Neural cell (in vitro differentiated cells): Measurements from ENCODE around the gene KIF3B. TPM values are rescaled to one million over a fixed set of nuclear protein-coding genes. Genes with fewer than 3 reads are reported as not detected.

ENCODE experiments used
- H2AFZ ChIP-seq: fragments of 200-600, 300-800 bp; sonication (generic), shearing (Covaris generic); 2 replicates; pipeline ENCODE4 v1.6.0; 2014; ENCODE audit warnings: low read depth, mild to moderate bottlenecking, antibody characterized with exemption, low read length, moderate library complexity
- H3F3A ChIP-seq: fragments of 200-600 bp; shearing (Covaris generic); 2 replicates; pipeline ENCODE4 v1.6.1; 2016; ENCODE audit warnings: mild to moderate bottlenecking, moderate library complexity, mixed read lengths, antibody characterized with exemption, low read length; ENCODE audit not compliant: insufficient read depth, poor library complexity, severe bottlenecking
- H3K27ac ChIP-seq: fragments of 200-600, 300-800 bp; sonication (generic), shearing (Covaris generic); 2 replicates; pipeline ENCODE4 v1.5.1; 2014; ENCODE audit warnings: mild to moderate bottlenecking, low read length, moderate library complexity
- H3K27me3 ChIP-seq: fragments of 300-800, 200-600 bp; sonication (generic), shearing (Covaris generic); 2 replicates; pipeline ENCODE4 v1.6.0; 2014; ENCODE audit warnings: mild to moderate bottlenecking, low read depth, low read length, moderate library complexity; ENCODE audit not compliant: insufficient read depth
- H3K36me3 ChIP-seq: fragments of 300-800, 200-600 bp; sonication (generic), shearing (Covaris generic); 2 replicates; pipeline ENCODE4 v1.5.1; 2014; ENCODE audit warnings: mild to moderate bottlenecking, antibody characterized with exemption, low read length, moderate library complexity; ENCODE audit not compliant: insufficient read depth
- H3K4me2 ChIP-seq: fragments of 300-800, 200-600 bp; sonication (generic), shearing (Covaris generic); 2 replicates; pipeline ENCODE4 v1.6.0; 2014; ENCODE audit warnings: mild to moderate bottlenecking, low read length
- H3K4me3 ChIP-seq: fragments of 300-800, 200-600 bp; sonication (generic), shearing (Covaris generic); 2 replicates; pipeline ENCODE4 v1.5.1; 2014; ENCODE audit warnings: mild to moderate bottlenecking, low read length, moderate library complexity
- H3K79me2 ChIP-seq: fragments of 200-600 bp; shearing (Covaris generic); replicated peaks from 2 replicates; pipeline ENCODE4 v1.6.0; 2014; ENCODE audit warnings: mild to moderate bottlenecking, low read length, moderate library complexity; ENCODE audit not compliant: insufficient read depth
- H3K9ac ChIP-seq: fragments of 300-800, 200-600 bp; sonication (generic), shearing (Covaris generic); 2 replicates; pipeline ENCODE4 v1.6.1; 2016; ENCODE audit warnings: mild to moderate bottlenecking, low read length, mixed read lengths
- H3K9me2 ChIP-seq: fragments of 200-600 bp; shearing (Covaris generic); 2 replicates; pipeline ENCODE4 v1.6.1; 2016; ENCODE audit warnings: mild to moderate bottlenecking, low read length, mixed read lengths; ENCODE audit not compliant: insufficient read depth
- H3K9me3 ChIP-seq: fragments of 200-600, 300-800 bp; sonication (generic), shearing (Covaris generic); 2 replicates; pipeline ENCODE4 v1.6.1; 2016; ENCODE audit warnings: mild to moderate bottlenecking, mixed run types, low read length, moderate library complexity, mixed read lengths
- H4K20me1 ChIP-seq: fragments of 200-600 bp; shearing (Covaris generic); 2 replicates; pipeline ENCODE4 v1.6.1; 2016; ENCODE audit warnings: mild to moderate bottlenecking, mixed run types; ENCODE audit not compliant: insufficient read depth
- EP300 ChIP-seq: fragments of 450-650 bp; conservative IDR thresholded peaks from 2 replicates; pipeline ENCODE4 v1.6.1; 2014; ENCODE audit warnings: antibody characterized with exemption, mild to moderate bottlenecking, moderate library complexity; ENCODE audit not compliant: poor library complexity, severe bottlenecking
- EZH2 ChIP-seq: fragments of 200-600, 300-800 bp; shearing (Covaris generic), sonication (generic); IDR thresholded peaks from 2 replicates; pipeline ENCODE4 v1.6.1; 2014; ENCODE audit warnings: antibody characterized with exemption, low read length, borderline replicate concordance, mild to moderate bottlenecking; ENCODE audit not compliant: insufficient read depth, poor library complexity, severe bottlenecking
- MXI1 ChIP-seq: fragments of 450-650 bp; conservative IDR thresholded peaks from 2 replicates; pipeline ENCODE4 v1.6.1; 2014; ENCODE audit warnings: antibody characterized with exemption, mild to moderate bottlenecking; ENCODE audit not compliant: poor library complexity, severe bottlenecking
- POLR2AphosphoS5 ChIP-seq: IDR thresholded peaks from 2 replicates; pipeline ENCODE4 v1.6.1; 2012
- RAD21 ChIP-seq: fragments of 450-650 bp; conservative IDR thresholded peaks from 2 replicates; pipeline ENCODE4 v1.6.1; 2014; ENCODE audit warnings: antibody characterized with exemption, mild to moderate bottlenecking, moderate library complexity
- SMC3 ChIP-seq: fragments of 450-650 bp; conservative IDR thresholded peaks from 2 replicates; pipeline ENCODE4 v1.6.1; 2014; ENCODE audit warnings: antibody characterized with exemption, mild to moderate bottlenecking, moderate library complexity; ENCODE audit not compliant: poor library complexity
- TAF1 ChIP-seq: IDR thresholded peaks from 2 replicates; pipeline ENCODE4 v1.6.1; 2012; ENCODE audit warnings: low read depth
- polyA plus RNA-seq: library from polyadenylated mRNA; depleted of rRNA; stranded (reverse); fragments of >200 nt; gene quantifications from 2 replicates; pipeline ENCODE4 v1.2.3, GENCODE V29; 2014
- TF ChIP-seq, protein P1 (sequence below): IDR thresholded peaks from 2 replicates; pipeline ENCODE4 v1.6.1; 2012; ENCODE audit warnings: borderline replicate concordance
- TF ChIP-seq, protein P2 (sequence below): fragments of 450-650 bp; IDR thresholded peaks from 2 replicates; pipeline ENCODE4 v1.5.1; 2014; ENCODE audit warnings: antibody characterized with exemption, mild to moderate bottlenecking, moderate library complexity; ENCODE audit not compliant: poor library complexity, severe bottlenecking

KIF3B gene
- polyA plus RNA-seq, 1 donor from 2014 or later: 49.4 TPM

GRCh38 chr20:32233286-32233685, 44.2 kb upstream of the KIF3B start:
- H3K4me3 ChIP-seq: no peak overlapping the region
- no peak overlapping the region for H3K27ac ChIP-seq
- H3K9me3 ChIP-seq: no peaks in the 10 kb centered on the region
- no peaks in the 10 kb centered on the region for H3F3A ChIP-seq
- peaks cover 23% of the 10 kb centered on the region for H3K36me3 ChIP-seq
- H3K79me2 ChIP-seq: no peaks in the 10 kb centered on the region
- TF ChIP-seq, protein P1, sequence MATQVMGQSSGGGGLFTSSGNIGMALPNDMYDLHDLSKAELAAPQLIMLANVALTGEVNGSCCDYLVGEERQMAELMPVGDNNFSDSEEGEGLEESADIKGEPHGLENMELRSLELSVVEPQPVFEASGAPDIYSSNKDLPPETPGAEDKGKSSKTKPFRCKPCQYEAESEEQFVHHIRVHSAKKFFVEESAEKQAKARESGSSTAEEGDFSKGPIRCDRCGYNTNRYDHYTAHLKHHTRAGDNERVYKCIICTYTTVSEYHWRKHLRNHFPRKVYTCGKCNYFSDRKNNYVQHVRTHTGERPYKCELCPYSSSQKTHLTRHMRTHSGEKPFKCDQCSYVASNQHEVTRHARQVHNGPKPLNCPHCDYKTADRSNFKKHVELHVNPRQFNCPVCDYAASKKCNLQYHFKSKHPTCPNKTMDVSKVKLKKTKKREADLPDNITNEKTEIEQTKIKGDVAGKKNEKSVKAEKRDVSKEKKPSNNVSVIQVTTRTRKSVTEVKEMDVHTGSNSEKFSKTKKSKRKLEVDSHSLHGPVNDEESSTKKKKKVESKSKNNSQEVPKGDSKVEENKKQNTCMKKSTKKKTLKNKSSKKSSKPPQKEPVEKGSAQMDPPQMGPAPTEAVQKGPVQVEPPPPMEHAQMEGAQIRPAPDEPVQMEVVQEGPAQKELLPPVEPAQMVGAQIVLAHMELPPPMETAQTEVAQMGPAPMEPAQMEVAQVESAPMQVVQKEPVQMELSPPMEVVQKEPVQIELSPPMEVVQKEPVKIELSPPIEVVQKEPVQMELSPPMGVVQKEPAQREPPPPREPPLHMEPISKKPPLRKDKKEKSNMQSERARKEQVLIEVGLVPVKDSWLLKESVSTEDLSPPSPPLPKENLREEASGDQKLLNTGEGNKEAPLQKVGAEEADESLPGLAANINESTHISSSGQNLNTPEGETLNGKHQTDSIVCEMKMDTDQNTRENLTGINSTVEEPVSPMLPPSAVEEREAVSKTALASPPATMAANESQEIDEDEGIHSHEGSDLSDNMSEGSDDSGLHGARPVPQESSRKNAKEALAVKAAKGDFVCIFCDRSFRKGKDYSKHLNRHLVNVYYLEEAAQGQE: no peak
- no peak for TF ChIP-seq EP300
- TF ChIP-seq TAF1: no peak
- no peak for TF ChIP-seq MXI1
- TF ChIP-seq RAD21: no peak
- TF ChIP-seq, protein P2, sequence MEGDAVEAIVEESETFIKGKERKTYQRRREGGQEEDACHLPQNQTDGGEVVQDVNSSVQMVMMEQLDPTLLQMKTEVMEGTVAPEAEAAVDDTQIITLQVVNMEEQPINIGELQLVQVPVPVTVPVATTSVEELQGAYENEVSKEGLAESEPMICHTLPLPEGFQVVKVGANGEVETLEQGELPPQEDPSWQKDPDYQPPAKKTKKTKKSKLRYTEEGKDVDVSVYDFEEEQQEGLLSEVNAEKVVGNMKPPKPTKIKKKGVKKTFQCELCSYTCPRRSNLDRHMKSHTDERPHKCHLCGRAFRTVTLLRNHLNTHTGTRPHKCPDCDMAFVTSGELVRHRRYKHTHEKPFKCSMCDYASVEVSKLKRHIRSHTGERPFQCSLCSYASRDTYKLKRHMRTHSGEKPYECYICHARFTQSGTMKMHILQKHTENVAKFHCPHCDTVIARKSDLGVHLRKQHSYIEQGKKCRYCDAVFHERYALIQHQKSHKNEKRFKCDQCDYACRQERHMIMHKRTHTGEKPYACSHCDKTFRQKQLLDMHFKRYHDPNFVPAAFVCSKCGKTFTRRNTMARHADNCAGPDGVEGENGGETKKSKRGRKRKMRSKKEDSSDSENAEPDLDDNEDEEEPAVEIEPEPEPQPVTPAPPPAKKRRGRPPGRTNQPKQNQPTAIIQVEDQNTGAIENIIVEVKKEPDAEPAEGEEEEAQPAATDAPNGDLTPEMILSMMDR: no peak
- no peak for TF ChIP-seq EZH2
- TF ChIP-seq POLR2AphosphoS5: no peak
- TF ChIP-seq SMC3: no peak
- no peak overlapping the region for H3K4me2 ChIP-seq
- H3K9me2 ChIP-seq: no peaks in the 10 kb centered on the region
- H2AFZ ChIP-seq: no peak overlapping the region
- no peaks in the 10 kb centered on the region for H3K27me3 ChIP-seq
- H3K9ac ChIP-seq: no peak overlapping the region
- H4K20me1 ChIP-seq: no peaks in the 10 kb centered on the region

GRCh38 chr20:32234135-32234808, 43.2 kb upstream of the KIF3B start:
- H3K4me3 ChIP-seq: no peak overlapping the region
- no peak for TF ChIP-seq EZH2
- TF ChIP-seq RAD21: no peak
- TF ChIP-seq SMC3: no peak
- TF ChIP-seq, protein P2: no peak
- TF ChIP-seq TAF1: no peak
- no peak for TF ChIP-seq POLR2AphosphoS5
- no peak for TF ChIP-seq MXI1
- TF ChIP-seq, protein P1: no peak
- TF ChIP-seq EP300: no peak
- H2AFZ ChIP-seq: no peak overlapping the region
- no peaks in the 10 kb centered on the region for H3K79me2 ChIP-seq
- H3K36me3 ChIP-seq: peaks cover 23% of the 10 kb centered on the region
- no peaks in the 10 kb centered on the region for H4K20me1 ChIP-seq
- H3K27ac ChIP-seq: no peak overlapping the region
- no peaks in the 10 kb centered on the region for H3F3A ChIP-seq
- no peaks in the 10 kb centered on the region for H3K27me3 ChIP-seq
- no peak overlapping the region for H3K4me2 ChIP-seq
- H3K9ac ChIP-seq: no peak overlapping the region
- H3K9me2 ChIP-seq: no peaks in the 10 kb centered on the region
- no peaks in the 10 kb centered on the region for H3K9me3 ChIP-seq
